ENCODE results near the gene LRRC32.

LRRC32 gene

GRCh38 chr11:76661834-76662434 is 8.6 kb downstream of the LRRC32 start:
- no peak for DNase-seq

- no peak for DNase-seq
Measured at GRCh38 chr11:76661306-76661751, 9.2 kb downstream of the LRRC32 start.

- DNase-seq, result no peak
Measured at GRCh38 chr11:76660533-76661305, 9.8 kb downstream of the LRRC32 start.

- no peak for DNase-seq
Measured at GRCh38 chr11:76659672-76660532, 10.6 kb downstream of the LRRC32 start.

DNA sequence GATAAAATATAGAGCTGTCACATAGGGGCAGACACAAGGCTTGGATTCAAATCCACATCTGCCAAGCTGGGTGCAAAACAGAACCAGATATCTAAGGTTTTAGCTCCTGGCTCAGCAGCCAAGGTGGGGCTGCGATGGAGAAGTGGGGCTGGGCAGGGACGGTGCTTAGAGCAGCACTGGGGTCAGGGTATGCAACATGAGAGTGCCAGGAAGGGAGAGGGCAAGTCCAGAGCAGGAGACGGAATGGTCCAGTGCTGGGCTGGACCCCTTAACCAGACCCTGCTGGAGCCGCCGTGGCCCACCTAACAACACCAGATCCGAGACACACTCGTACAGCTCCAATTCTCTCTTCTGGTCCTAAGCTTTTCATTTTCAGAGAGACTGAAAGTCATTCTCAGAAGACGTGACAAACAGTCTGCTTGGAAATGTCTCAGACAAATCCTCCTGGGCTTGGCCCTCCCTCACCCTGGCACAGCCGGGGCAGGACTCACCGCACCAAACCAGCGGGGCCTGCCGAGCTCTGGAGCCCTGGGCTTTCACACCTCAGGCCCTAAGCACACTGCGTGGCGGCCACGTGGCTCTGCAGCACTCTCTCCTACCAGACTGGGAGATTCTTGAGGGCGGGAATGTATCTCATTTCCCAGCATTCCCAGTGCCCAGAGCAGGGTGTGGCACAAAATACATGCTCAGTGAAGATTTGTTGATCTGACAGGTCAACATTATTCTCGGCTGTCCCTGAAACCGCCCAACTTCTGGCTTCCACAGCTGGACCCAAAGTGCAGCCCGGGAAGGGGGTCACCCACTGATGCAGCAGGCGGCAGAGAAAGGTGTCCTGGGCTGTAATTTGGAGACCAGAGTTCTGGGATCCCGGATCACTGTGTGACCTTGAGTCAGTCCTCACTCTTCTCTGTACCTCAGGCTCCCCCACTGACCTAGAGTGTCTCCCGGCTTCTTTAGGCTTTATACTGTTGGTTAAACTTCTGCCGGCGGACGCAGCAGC is 11.6 kb downstream of the LRRC32 start:
- DNase-seq, result no peak

DNA sequence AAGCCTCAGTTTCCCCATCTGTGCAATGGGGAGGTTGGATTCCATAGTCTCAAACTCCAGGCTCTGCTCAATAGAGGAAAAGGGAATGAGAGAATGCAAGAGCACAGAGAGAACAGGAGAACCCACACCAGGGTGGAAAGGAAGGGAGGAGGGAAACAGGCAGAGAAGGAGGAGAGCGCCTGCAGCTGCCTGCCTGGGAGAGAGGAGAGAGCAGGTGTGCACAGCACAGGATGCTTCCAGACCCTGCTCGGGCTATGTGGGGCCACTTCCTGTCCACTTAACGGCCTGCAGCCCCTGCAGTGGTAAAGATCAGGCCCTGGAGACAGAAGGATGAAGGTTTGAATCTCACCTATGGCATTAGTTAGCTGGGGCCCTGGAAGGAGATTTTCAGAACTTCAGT is 12.3 kb downstream of the LRRC32 start:
- DNase-seq, result no peak

GRCh38 chr11:76657187-76658170 is 13.1 kb downstream of the LRRC32 start:
- DNase-seq, result no peak

- no peak for DNase-seq
Measured at GRCh38 chr11:76656571-76657081, 13.9 kb downstream of the LRRC32 start.

- no peak for DNase-seq
Measured at GRCh38 chr11:76656050-76656531, 14.5 kb downstream of the LRRC32 start.

- no peak for DNase-seq
Measured at GRCh38 chr11:76655501-76656049, 15.0 kb downstream of the LRRC32 start.

- DNase-seq, result no peak
Measured at GRCh38 chr11:76654980-76655379, 15.6 kb downstream of the LRRC32 start.

GRCh38 chr11:76654298-76654851 is 16.2 kb downstream of the LRRC32 start:
- no peak for DNase-seq

GRCh38 chr11:76653674-76654284 is 16.8 kb downstream of the LRRC32 start:
- DNase-seq, result no peak

- no peak for DNase-seq
Measured at GRCh38 chr11:76653012-76653673, 17.4 kb downstream of the LRRC32 start.

- DNase-seq, result no peak
Measured at GRCh38 chr11:76649851-76650372, 20.6 kb downstream of the LRRC32 start.

DNA sequence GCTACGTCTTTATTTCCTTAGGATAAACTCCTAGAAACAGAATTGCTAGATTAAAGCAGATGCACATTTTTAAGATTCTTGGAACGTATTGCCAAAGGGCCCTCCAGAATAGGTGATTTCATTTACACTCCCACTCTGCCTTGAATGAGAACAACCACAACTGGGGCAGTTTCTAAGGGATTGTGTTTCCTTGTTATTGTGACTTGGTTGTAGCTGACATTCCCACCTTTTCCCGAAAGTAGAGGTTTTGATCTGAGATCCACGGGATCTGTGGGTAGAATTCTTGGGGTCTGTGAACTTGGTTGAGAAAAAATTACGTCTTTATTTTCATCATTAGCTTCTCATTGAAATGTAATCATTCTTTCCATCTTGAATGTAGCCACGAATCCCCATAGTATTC is 21.5 kb downstream of the LRRC32 start:
- DNase-seq, result no peak

- DNase-seq, result no peak
Measured at GRCh38 chr11:76648061-76648460, 22.5 kb downstream of the LRRC32 start.

DNA sequence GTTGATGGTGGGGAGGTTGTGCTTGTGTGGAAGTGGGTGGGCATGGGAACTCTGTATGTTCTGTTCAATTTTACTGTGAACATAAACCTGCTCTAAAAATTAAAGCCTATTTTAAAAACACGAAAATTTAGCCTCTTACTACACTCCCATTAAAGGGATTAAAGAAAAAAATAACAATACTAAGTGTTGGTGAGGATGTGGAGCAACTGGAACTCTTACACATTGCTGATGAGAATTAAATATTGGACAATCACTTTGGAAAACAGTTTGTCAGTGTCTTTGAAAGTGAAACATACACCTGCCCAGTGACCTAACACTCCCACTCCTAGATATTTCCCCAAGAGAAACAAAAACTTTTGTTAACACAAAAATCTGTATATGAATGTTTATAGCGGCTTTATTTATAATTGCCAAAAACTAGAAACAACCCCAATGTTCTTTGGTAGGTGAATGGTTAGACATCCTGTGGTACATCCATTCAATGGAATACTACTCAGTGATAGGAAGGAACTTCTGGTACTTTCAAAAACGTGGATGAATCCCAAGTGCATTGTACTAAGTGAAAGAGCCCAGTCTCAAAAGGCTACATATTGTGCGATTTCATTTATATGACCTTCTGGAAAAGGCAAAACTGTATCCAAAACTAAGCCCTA is 23.5 kb downstream of the LRRC32 start:
- no peak for DNase-seq
